Measurements from ENCODE around the gene C1QTNF2.

C1QTNF2 gene

GRCh38 chr5:160330212-160330611 is 40.2 kb downstream of the C1QTNF2 start:
- Histone ChIP-seq H3K9ac (no peak overlapping the region), H3K36me3 (ENCODE audit: control insufficient read depth, insufficient read depth, low read length) (no peaks in the 10 kb centered on the region)

DNA sequence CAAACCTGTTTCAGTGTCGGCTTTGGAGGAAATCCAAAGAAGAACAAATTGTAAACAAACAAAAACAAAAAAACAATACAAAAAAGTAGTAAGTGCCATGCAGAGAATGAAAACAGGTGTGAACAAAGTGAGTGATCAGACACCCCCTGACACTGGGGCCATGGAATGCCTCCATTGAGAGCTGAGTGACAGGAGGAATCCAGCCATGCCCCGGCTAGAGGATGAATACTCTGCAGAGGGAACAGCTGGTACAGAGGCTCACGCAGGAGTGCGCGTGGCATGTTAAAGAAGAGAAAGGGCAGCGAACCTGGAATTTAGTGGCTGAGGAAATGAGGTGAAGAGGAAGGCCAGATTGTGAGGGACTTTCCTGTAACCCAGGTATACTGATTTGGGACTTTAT is 42.6 kb downstream of the C1QTNF2 start:
- no peaks in the 10 kb centered on the region for H3K27me3 ChIP-seq (ENCODE audit: control insufficient read depth, insufficient read depth, low read length)
- H3K79me2 ChIP-seq = no peaks in the 10 kb centered on the region
- TF ChIP-seq CTCF (IDR thresholded peaks at IDR 0.05) = no peak
- H3K27ac ChIP-seq = no peak overlapping the region
- H3K4me1 ChIP-seq = no peaks in the 10 kb centered on the region
- no peak overlapping the region for H2AFZ ChIP-seq
- no peak overlapping the region for H3K9ac ChIP-seq
- H3K4me3 ChIP-seq (ENCODE audit: low read depth, low read length) = no peak overlapping the region
- H3K9me3 ChIP-seq (ENCODE audit: control insufficient read depth, low read length) = no peaks in the 10 kb centered on the region
- H3K36me3 ChIP-seq (ENCODE audit: control insufficient read depth, insufficient read depth, low read length) = no peaks in the 10 kb centered on the region
- no peak overlapping the region for H3K4me2 ChIP-seq (ENCODE audit: low read length)

More at GRCh38 chr5:160330212-160330611, 40.2 kb downstream of the C1QTNF2 start:
- no peak overlapping the region for H3K4me2 ChIP-seq (ENCODE audit: low read length)
- no peak overlapping the region for H2AFZ ChIP-seq
- TF ChIP-seq CTCF (IDR thresholded peaks at IDR 0.05) = no peak
- no peak overlapping the region for H3K4me3 ChIP-seq (ENCODE audit: low read depth, low read length)
- H3K9me3 ChIP-seq (ENCODE audit: control insufficient read depth, low read length) = no peaks in the 10 kb centered on the region
- no peak overlapping the region for H3K27ac ChIP-seq
- no peaks in the 10 kb centered on the region for H3K27me3 ChIP-seq (ENCODE audit: control insufficient read depth, insufficient read depth, low read length)
- H3K79me2 ChIP-seq = no peaks in the 10 kb centered on the region
- no peaks in the 10 kb centered on the region for H3K4me1 ChIP-seq

GRCh38 chr5:160326981-160327380 is 43.4 kb downstream of the C1QTNF2 start:
- H3K27me3 ChIP-seq (ENCODE audit: control insufficient read depth, insufficient read depth, low read length) = no peaks in the 10 kb centered on the region
- H3K27ac ChIP-seq = no peak overlapping the region

GRCh38 chr5:160325716-160326115 is 44.7 kb downstream of the C1QTNF2 start:
- no peak overlapping the region for H3K4me3 ChIP-seq (ENCODE audit: low read depth, low read length)
- H3K27ac ChIP-seq = no peak overlapping the region
- no peaks in the 10 kb centered on the region for H3K36me3 ChIP-seq (ENCODE audit: control insufficient read depth, insufficient read depth, low read length)
- H3K9me3 ChIP-seq (ENCODE audit: control insufficient read depth, low read length) = no peaks in the 10 kb centered on the region
- no peaks in the 10 kb centered on the region for H3K4me1 ChIP-seq
- no peaks in the 10 kb centered on the region for H3K27me3 ChIP-seq (ENCODE audit: control insufficient read depth, insufficient read depth, low read length)
- no peak overlapping the region for H2AFZ ChIP-seq
- H3K79me2 ChIP-seq = no peaks in the 10 kb centered on the region
- no peak overlapping the region for H3K4me2 ChIP-seq (ENCODE audit: low read length)
- no peak overlapping the region for H3K9ac ChIP-seq
- no peak for TF ChIP-seq CTCF (IDR thresholded peaks at IDR 0.05)

More at GRCh38 chr5:160326981-160327380, 43.4 kb downstream of the C1QTNF2 start:
- H3K4me2 ChIP-seq (ENCODE audit: low read length) = no peak overlapping the region
- no peaks in the 10 kb centered on the region for H3K36me3 ChIP-seq (ENCODE audit: control insufficient read depth, insufficient read depth, low read length)
- no peak for TF ChIP-seq CTCF (IDR thresholded peaks at IDR 0.05)
- no peaks in the 10 kb centered on the region for H3K4me1 ChIP-seq
- H3K79me2 ChIP-seq = no peaks in the 10 kb centered on the region
- H3K4me3 ChIP-seq (ENCODE audit: low read depth, low read length) = no peak overlapping the region
- no peaks in the 10 kb centered on the region for H3K9me3 ChIP-seq (ENCODE audit: control insufficient read depth, low read length)
- H2AFZ ChIP-seq = no peak overlapping the region
- H3K9ac ChIP-seq = no peak overlapping the region

GRCh38 chr5:160324886-160325285 is 45.5 kb downstream of the C1QTNF2 start:
- Histone ChIP-seq H3K4me2 (ENCODE audit: low read length) (no peak overlapping the region), H3K9ac (no peak overlapping the region), H3K27ac (no peak overlapping the region), H3K79me2 (no peaks in the 10 kb centered on the region), H3K27me3 (ENCODE audit: control insufficient read depth, insufficient read depth, low read length) (no peaks in the 10 kb centered on the region), H3K4me1 (no peaks in the 10 kb centered on the region), H3K36me3 (ENCODE audit: control insufficient read depth, insufficient read depth, low read length) (no peaks in the 10 kb centered on the region), H3K4me3 (ENCODE audit: low read depth, low read length) (no peak overlapping the region), H3K9me3 (ENCODE audit: control insufficient read depth, low read length) (no peaks in the 10 kb centered on the region), H2AFZ (no peak overlapping the region)
- TF ChIP-seq CTCF (IDR thresholded peaks at IDR 0.05) = no peak

Data from parathyroid adenoma (tissue), 2 donors.